GM12878 (cell line): Measurements from ENCODE around the gene LPGAT1. TPM values are rescaled to one million over a fixed set of nuclear protein-coding genes. Genes with fewer than 3 reads are reported as not detected.

ENCODE experiments used
- ATAC-seq: fragments of 200-7000 bp; cut with Tn5 transposase; 3 replicates; pipeline ENCODE4 v1.9.1; 2020; ENCODE audit warnings: mild to moderate bottlenecking, moderate library complexity
- BruUV-seq: library from RNA; stranded (reverse); fragments of 400-500 nt; replicated peaks from 2 replicates; lab custom pipeline; 2021; lab: Mats Ljungman, UMichigan
- CTCF ChIA-PET: fragments of 300-600 bp; sonication (Branson Sonifier 250); formaldehyde crosslinking; extraction: SDS; loops from one replicate; lab custom pipeline; 2021; ENCODE audit warnings: inconsistent platforms; lab: Yijun Ruan, JAX
- POLR2A ChIA-PET: fragments of 350-600 bp; formaldehyde crosslinking; extraction: SDS; loops from one replicate; lab custom pipeline; 2021; ENCODE audit warnings: inconsistent platforms; lab: Charles Lee
- RAD21 ChIA-PET: fragments of 300-600 bp; sonication (Branson Sonifier 250); formaldehyde crosslinking; loops from one replicate; lab custom pipeline; 2023; ENCODE audit warnings: antibody characterized with exemption; ENCODE audit not compliant: unreplicated experiment; lab: Charles Lee
- SMC1A ChIA-PET: fragments of 300-600 bp; sonication (Branson Sonifier 250); formaldehyde crosslinking; loops from one replicate; lab custom pipeline; 2023; ENCODE audit not compliant: unreplicated experiment, uncharacterized antibody; lab: Charles Lee
- DNase-seq: peaks from one replicate; pipeline ENCODE4 v3.0.0-alpha.2; 2011; ENCODE audit warnings: low read depth, low spot score
- FAIRE-seq: peaks from 3 replicates; lab custom pipeline; 2011; peaks lifted over from hg19 to GRCh38; lab: Jason Lieb, UNC
- H2AFZ ChIP-seq: 2 replicates; pipeline ENCODE4 v1.6.0; 2011; ENCODE audit warnings: low read depth, low read length, control low read depth; ENCODE audit not compliant: control insufficient read depth
- H3K27ac ChIP-seq: 2 replicates; pipeline ENCODE4 v1.5.1; 2011; ENCODE audit warnings: control low read depth; ENCODE audit not compliant: control insufficient read depth, insufficient read depth
- H3K27me3 ChIP-seq, 2 experiments: replicated peaks in 1 of 2; 2 replicates each; pipeline versions ENCODE4 v1.6.0 to v1.6.1; 2011; ENCODE audit warnings: low read length in 1 of 2; ENCODE audit not compliant: control insufficient read depth in 2 of 2, insufficient read depth in 2 of 2
- H3K36me3 ChIP-seq, 2 experiments: 2 replicates each; pipeline ENCODE4 v1.5.1; 2011; ENCODE audit warnings: low read length in 1 of 2; ENCODE audit not compliant: control insufficient read depth in 2 of 2, insufficient read depth in 2 of 2
- H3K4me1 ChIP-seq: 2 replicates; pipeline ENCODE4 v1.6.1; 2011; ENCODE audit warnings: mild to moderate bottlenecking, low read length, moderate library complexity, mixed read lengths; ENCODE audit not compliant: control insufficient read depth, insufficient read depth
- H3K4me2 ChIP-seq: 2 replicates; pipeline ENCODE4 v1.6.0; 2011; ENCODE audit warnings: control low read depth; ENCODE audit not compliant: control insufficient read depth, insufficient read depth
- H3K4me3 ChIP-seq: fragments of 200-600 bp; sonication (generic); 2 replicates; pipeline ENCODE4 v1.5.1; 2016
- H3K79me2 ChIP-seq: 2 replicates; pipeline ENCODE4 v1.6.0; 2011; ENCODE audit warnings: low read length; ENCODE audit not compliant: control insufficient read depth, insufficient read depth
- H3K9ac ChIP-seq: 2 replicates; pipeline ENCODE4 v1.8.0; 2011; ENCODE audit warnings: low read length, control low read depth, mixed read lengths; ENCODE audit not compliant: control insufficient read depth, insufficient read depth
- H3K9me3 ChIP-seq: replicated peaks from 3 replicates; pipeline ENCODE4 v1.5.1; 2011; ENCODE audit warnings: mild to moderate bottlenecking, low read length; ENCODE audit not compliant: control insufficient read depth, insufficient read depth
- H4K20me1 ChIP-seq: 2 replicates; pipeline ENCODE4 v1.6.0; 2011; ENCODE audit not compliant: control insufficient read depth, insufficient read depth
- CEBPZ ChIP-seq: fragments of 150-350 bp; IDR thresholded peaks from 2 replicates; pipeline ENCODE4 v1.6.1; 2016; ENCODE audit warnings: low read depth, low read length
- ELK1 ChIP-seq: IDR thresholded peaks from 2 replicates; pipeline ENCODE4 v1.6.1; 2012; ENCODE audit warnings: low read depth, low read length, improper control_type of control experiment
- HDGF ChIP-seq: fragments of 450-650 bp; IDR thresholded peaks from 2 replicates; pipeline ENCODE4 v1.6.1; 2016; ENCODE audit warnings: antibody characterized with exemption
- PAX5 ChIP-seq: IDR thresholded peaks from 2 replicates; pipeline ENCODE4 v1.6.1; 2011; ENCODE audit warnings: low read depth, low read length, borderline replicate concordance
- SMARCA5 ChIP-seq: fragments of 450-650 bp; IDR thresholded peaks from 2 replicates; pipeline ENCODE4 v1.6.1; 2017; ENCODE audit warnings: mild to moderate bottlenecking
- WGBS: methylation state at CpG from one replicate; pipeline ENCODE4 v1.1.6; 2016; ENCODE audit warnings: low lambda C conversion rate; ENCODE audit not compliant: insufficient replicate concordance, insufficient coverage; ENCODE audit errors: missing lambda C conversion rate; 5-methylcytosine and 5-hydroxymethylcytosine counted together
- in situ Hi-C: fragments of 300-500 bp; cut with MboI; formaldehyde crosslinking; loops from 9 replicates; pipeline ENCODE4 v1.14.3; 2018; ENCODE audit warnings: mixed read lengths
- intact Hi-C: fragments of 100-400 bp; cut with micrococcal nuclease; formaldehyde crosslinking; loops from one replicate; pipeline ENCODE4 v1.14.2; 2022; ENCODE audit not compliant: unreplicated experiment
- polyA plus RNA-seq, 11 experiments: library from polyadenylated mRNA; depleted of rRNA in 4 of 11; unstranded in 6 of 11; stranded (reverse) in 5 of 11; fragments of >200 nt; fragmentation: Nextera tagmentation in 4 of 11; fragmentation: Illumina TruSeq in 1 of 11; extraction: Ambion mirVana in 4 of 11; extraction: Trizol in 1 of 11; gene quantifications; 1 replicate in 1 of 11; 2 replicates in 10 of 11; pipeline versions ENCODE4 v1.2.1 to v1.2.3, GENCODE V29; 2011 to 2016; ENCODE audit warnings: inconsistent platforms in 2 of 11, missing spikeins in 2 of 11, low read depth in 1 of 11
- total RNA-seq, 4 experiments: library from RNA; depleted of rRNA in 3 of 4; stranded (reverse); fragments of >200 nt in 3 of 4; fragmentation: Illumina TruSeq in 1 of 4; extraction: Trizol in 1 of 4; gene quantifications; 2 replicates each; pipeline versions ENCODE4 v1.2.1 to v1.2.3, GENCODE V29; 2013 to 2021
- TF ChIP-seq, protein P1 (sequence below): fragments of 450-650 bp; IDR thresholded peaks from 2 replicates; pipeline ENCODE4 v1.6.1; 2016; ENCODE audit warnings: mild to moderate bottlenecking, moderate library complexity, borderline replicate concordance
- TF ChIP-seq, protein P2 (sequence below): fragments of 450-650 bp; conservative IDR thresholded peaks from 2 replicates; pipeline ENCODE4 v1.6.1; 2017; ENCODE audit warnings: mild to moderate bottlenecking, moderate library complexity

LPGAT1 gene
- total and polyA plus RNA-seq, 10 of the 15 experiments (the other 5 are each of a cell fraction or from before 2014, with no cell fraction given), result 5.8 to 40.6 (median 19.2) TPM

GRCh38 chr1:211829343-211830054 lies 1.1 kb downstream of the LPGAT1 start (continued):
- TF ChIP-seq CEBPZ (no peak), HDGF (no peak), SMARCA5 (no peak)

- 76% methylated on average over 9 of the region's 9 CpGs for WGBS
- intact Hi-C loops (no loop called here), in situ Hi-C loops (no loop called here)
- ChIA-PET CTCF (interaction anchor here (0.6 to 5.9 kb wide), 12 partner anchors 11 to 206 kb away, joined by 3 to 59 read pairs (median 4); partner anchors contain the start of genes DTL and INTS7), SMC1A (interaction anchor here (0.6 to 9.3 kb wide), 24 partner anchors 10 to 242 kb away, joined by 3 to 90 read pairs (median 4); partner anchors contain the start of genes DTL and INTS7), RAD21 (interaction anchor here (0.8 to 6.0 kb wide), 17 partner anchors 14 to 463 kb away, joined by 3 to 85 read pairs (median 3); partner anchors contain the start of genes DTL and INTS7), POLR2A (interaction anchor here (0.8 to 5.2 kb wide), 7 partner anchors 8 to 209 kb away, joined by 3 to 30 read pairs (median 3); partner anchors contain the start of genes DTL and INTS7)
- Histone ChIP-seq H3K36me3 (no peaks in the 10 kb centered on the region), H3K9ac (peak overlapping the region; percentile 74; the same call in 1 of the 2 replicates), H3K79me2 (peaks cover 52% of the 10 kb centered on the region), H4K20me1 (no peaks in the 10 kb centered on the region), H3K4me3 (peak overlapping the region; percentile 98), H3K27me3 (no peaks in the 10 kb centered on the region), H3K4me1 (peaks cover 25% of the 10 kb centered on the region), H3K4me2 (peak overlapping the region; percentile 82), H3K27ac (0 out of 2 replicates have a peak overlapping the region, but pooled peaks have one; percentile 14), H3K9me3 (no peaks in the 10 kb centered on the region), H2AFZ (no peak overlapping the region)
- ATAC-seq (no peak), DNase-seq (no peak), FAIRE-seq (no peak)
- BruUV-seq, result TSS peak; percentile 46
- TF ChIP-seq PAX5, result no peak
- TF ChIP-seq, protein P1, sequence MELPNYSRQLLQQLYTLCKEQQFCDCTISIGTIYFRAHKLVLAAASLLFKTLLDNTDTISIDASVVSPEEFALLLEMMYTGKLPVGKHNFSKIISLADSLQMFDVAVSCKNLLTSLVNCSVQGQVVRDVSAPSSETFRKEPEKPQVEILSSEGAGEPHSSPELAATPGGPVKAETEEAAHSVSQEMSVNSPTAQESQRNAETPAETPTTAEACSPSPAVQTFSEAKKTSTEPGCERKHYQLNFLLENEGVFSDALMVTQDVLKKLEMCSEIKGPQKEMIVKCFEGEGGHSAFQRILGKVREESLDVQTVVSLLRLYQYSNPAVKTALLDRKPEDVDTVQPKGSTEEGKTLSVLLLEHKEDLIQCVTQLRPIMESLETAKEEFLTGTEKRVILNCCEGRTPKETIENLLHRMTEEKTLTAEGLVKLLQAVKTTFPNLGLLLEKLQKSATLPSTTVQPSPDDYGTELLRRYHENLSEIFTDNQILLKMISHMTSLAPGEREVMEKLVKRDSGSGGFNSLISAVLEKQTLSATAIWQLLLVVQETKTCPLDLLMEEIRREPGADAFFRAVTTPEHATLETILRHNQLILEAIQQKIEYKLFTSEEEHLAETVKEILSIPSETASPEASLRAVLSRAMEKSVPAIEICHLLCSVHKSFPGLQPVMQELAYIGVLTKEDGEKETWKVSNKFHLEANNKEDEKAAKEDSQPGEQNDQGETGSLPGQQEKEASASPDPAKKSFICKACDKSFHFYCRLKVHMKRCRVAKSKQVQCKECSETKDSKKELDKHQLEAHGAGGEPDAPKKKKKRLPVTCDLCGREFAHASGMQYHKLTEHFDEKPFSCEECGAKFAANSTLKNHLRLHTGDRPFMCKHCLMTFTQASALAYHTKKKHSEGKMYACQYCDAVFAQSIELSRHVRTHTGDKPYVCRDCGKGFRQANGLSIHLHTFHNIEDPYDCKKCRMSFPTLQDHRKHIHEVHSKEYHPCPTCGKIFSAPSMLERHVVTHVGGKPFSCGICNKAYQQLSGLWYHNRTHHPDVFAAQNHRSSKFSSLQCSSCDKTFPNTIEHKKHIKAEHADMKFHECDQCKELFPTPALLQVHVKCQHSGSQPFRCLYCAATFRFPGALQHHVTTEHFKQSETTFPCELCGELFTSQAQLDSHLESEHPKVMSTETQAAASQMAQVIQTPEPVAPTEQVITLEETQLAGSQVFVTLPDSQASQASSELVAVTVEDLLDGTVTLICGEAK, result peak; percentile 36; the same call in 1 of the 2 replicates
- TF ChIP-seq, protein P2, sequence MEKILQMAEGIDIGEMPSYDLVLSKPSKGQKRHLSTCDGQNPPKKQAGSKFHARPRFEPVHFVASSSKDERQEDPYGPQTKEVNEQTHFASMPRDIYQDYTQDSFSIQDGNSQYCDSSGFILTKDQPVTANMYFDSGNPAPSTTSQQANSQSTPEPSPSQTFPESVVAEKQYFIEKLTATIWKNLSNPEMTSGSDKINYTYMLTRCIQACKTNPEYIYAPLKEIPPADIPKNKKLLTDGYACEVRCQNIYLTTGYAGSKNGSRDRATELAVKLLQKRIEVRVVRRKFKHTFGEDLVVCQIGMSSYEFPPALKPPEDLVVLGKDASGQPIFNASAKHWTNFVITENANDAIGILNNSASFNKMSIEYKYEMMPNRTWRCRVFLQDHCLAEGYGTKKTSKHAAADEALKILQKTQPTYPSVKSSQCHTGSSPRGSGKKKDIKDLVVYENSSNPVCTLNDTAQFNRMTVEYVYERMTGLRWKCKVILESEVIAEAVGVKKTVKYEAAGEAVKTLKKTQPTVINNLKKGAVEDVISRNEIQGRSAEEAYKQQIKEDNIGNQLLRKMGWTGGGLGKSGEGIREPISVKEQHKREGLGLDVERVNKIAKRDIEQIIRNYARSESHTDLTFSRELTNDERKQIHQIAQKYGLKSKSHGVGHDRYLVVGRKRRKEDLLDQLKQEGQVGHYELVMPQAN, result no peak
- TF ChIP-seq ELK1, result no peak
Observed at GRCh38 chr1:211828584-211829342, 1.8 kb downstream of the LPGAT1 start.
